Erythroblast (primary cell): Measurements from ENCODE around the gene UGT1A10.

Source experiments
- GATA1 ChIP-seq: IDR thresholded peaks from 2 replicates; pipeline ENCODE4 v1.6.1; 2011; ENCODE audit warnings: low read depth, mild to moderate bottlenecking, control low read depth, low read length, moderate library complexity
- POLR2A ChIP-seq: IDR thresholded peaks from 2 replicates; pipeline ENCODE4 v1.6.1; 2011; ENCODE audit warnings: mild to moderate bottlenecking, low read length

- TF ChIP-seq POLR2A, result no peak
- TF ChIP-seq GATA1, result no peak
Measured at GRCh38 chr2:233711312-233712008, 75.2 kb downstream of the UGT1A10 start.
